ENCODE measurements around the gene SAP130. TPM values are rescaled to one million over a fixed set of nuclear protein-coding genes. Genes with fewer than 3 reads are reported as not detected.

Gene SAP130
- total RNA-seq, 1 donor from 2014 or later, result 27.1 TPM

DNA sequence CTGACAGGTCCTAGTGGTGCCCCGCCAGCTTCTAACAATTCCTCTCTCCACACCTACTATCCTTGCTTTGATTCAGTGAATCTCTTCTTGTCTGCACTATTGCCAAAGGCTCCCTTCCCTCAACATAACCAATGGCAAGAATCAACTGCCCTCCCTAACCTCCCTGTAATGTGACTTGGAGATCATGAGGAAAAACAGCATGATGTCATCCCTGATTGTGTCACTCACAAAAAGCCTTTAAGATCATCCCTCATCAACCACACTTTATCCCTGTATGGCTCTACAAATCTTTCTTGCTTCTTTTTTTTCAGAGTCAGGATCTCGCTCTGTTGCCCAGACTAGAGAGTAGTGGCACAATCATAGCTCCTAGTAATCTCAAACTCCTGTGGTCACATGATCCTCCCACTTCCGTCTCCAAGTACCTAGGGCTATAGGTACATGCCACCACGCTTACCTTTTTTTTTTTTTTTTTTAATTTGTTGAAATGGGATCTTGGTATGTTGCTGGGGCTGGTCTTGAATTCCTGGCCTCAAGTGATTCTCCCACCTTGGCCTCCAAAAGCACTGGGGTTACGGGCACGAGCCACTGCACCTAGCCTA lies 19.7 kb downstream of the SAP130 start:
- H3K36me3 Mint-ChIP-seq (ENCODE audit: low read depth), result peaks cover 88% of the 10 kb centered on the region

DNA sequence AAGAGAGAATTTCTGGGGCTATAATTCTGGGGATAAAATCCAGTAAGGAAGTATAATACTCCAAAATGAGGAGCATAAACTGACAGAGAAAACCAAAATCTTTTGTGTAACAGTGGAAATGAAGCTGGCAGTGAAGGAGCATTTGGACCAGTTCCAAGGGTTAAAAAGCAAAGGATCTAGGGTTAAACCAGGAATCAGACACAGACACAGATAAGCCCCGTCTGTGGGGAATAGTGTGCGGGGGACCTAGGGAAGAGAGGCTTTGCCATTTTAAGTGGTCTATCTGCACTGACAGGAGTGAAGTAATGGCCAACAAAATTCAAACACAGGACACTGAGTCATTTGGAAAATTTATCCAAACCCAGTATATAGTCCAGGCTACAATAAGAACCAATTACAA lies 23.4 kb downstream of the SAP130 start:
- ATAC-seq (ENCODE audit: low read depth), result no peak
- no peak for DNase-seq
- Mint-ChIP-seq H3K36me3 (ENCODE audit: low read depth) (peaks cover 83% of the 10 kb centered on the region), H3K27me3 (no peaks in the 10 kb centered on the region), H3K27ac (no peak overlapping the region), H3K4me1 (no peaks in the 10 kb centered on the region), H3K9me3 (no peaks in the 10 kb centered on the region), H3K4me3 (no peak overlapping the region)
- TF ChIP-seq, protein P1, sequence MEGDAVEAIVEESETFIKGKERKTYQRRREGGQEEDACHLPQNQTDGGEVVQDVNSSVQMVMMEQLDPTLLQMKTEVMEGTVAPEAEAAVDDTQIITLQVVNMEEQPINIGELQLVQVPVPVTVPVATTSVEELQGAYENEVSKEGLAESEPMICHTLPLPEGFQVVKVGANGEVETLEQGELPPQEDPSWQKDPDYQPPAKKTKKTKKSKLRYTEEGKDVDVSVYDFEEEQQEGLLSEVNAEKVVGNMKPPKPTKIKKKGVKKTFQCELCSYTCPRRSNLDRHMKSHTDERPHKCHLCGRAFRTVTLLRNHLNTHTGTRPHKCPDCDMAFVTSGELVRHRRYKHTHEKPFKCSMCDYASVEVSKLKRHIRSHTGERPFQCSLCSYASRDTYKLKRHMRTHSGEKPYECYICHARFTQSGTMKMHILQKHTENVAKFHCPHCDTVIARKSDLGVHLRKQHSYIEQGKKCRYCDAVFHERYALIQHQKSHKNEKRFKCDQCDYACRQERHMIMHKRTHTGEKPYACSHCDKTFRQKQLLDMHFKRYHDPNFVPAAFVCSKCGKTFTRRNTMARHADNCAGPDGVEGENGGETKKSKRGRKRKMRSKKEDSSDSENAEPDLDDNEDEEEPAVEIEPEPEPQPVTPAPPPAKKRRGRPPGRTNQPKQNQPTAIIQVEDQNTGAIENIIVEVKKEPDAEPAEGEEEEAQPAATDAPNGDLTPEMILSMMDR (IDR thresholded peaks at IDR 0.05), result no peak
- POLR2A ChIA-PET, result interaction anchor here (0.6 kb wide), 1 partner anchor 127 kb away, joined by 5 read pairs; no protein-coding TSS in a partner anchor
- intact Hi-C loops (cut with micrococcal nuclease), result no loop called here
- CTCF ChIA-PET, result no interaction called here

More for the DNA sequence above, 19.7 kb downstream of the SAP130 start:
- no peak overlapping the region for H3K4me3 Mint-ChIP-seq
- no peak for ATAC-seq (ENCODE audit: low read depth)
- H3K27ac Mint-ChIP-seq, result no peak overlapping the region
- CTCF ChIA-PET, result no interaction called here
- TF ChIP-seq, protein P1 (IDR thresholded peaks at IDR 0.05), result no peak
- POLR2A ChIA-PET, result no interaction called here
- DNase-seq, result no peak
- H3K4me1 Mint-ChIP-seq, result no peaks in the 10 kb centered on the region
- no peaks in the 10 kb centered on the region for H3K9me3 Mint-ChIP-seq
- intact Hi-C loops (cut with micrococcal nuclease), result no loop called here
- H3K27me3 Mint-ChIP-seq, result no peaks in the 10 kb centered on the region

DNA sequence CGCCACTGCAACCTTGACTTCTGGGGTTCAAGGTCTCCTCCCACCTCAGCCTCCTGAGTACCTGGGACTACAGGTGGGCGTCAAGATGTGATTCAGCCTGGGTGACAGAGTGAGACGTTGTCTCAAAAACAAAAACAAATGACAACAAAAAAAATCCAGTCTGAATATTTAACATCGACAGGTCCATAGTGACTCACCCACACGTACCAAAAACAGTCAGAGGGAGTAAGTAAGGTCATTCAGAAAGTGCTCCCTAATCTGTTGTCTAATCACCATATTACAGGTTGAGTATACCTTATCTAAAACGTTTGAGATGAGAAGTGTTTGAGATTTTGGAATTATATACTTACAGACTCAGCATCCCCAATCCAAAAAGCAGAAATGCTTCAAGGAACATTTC lies 24.4 kb downstream of the SAP130 start:
- ChIA-PET POLR2A (interaction anchor here (0.6 kb wide), 2 partner anchors 21 to 112 kb away, joined by 4 to 5 read pairs; no protein-coding TSS in a partner anchor), CTCF (no interaction called here)
- Mint-ChIP-seq H3K36me3 (ENCODE audit: low read depth) (peaks cover 84% of the 10 kb centered on the region), H3K4me3 (no peak overlapping the region), H3K27ac (no peak overlapping the region), H3K27me3 (no peaks in the 10 kb centered on the region), H3K9me3 (no peaks in the 10 kb centered on the region), H3K4me1 (no peaks in the 10 kb centered on the region)
- DNase-seq, result no peak
- no peak for ATAC-seq (ENCODE audit: low read depth)
- intact Hi-C loops (cut with micrococcal nuclease), result no loop called here
- TF ChIP-seq, protein P1 (IDR thresholded peaks at IDR 0.05), result no peak

DNA sequence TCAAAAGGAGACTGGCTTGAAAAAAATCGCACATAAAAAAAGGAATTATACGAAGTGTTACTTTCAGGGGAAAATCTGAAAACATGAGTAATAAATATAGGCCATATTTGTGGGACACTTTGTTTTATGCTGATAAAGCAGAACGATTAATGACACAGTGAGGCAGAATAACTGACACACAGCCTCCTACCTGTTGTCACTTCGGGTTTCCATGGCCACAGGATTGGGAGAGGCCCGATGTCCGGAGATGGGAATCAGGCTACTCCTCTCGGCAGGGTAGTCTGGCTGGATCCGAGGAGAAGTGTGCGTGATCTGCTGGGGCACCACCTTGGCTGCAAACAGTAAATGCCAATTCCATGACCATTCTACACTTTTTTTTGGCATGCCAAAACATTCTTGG lies 31.7 kb downstream of the SAP130 start:
- Mint-ChIP-seq H3K4me3 (no peak overlapping the region), H3K27me3 (no peaks in the 10 kb centered on the region), H3K27ac (no peak overlapping the region), H3K9me3 (no peaks in the 10 kb centered on the region), H3K4me1 (no peaks in the 10 kb centered on the region), H3K36me3 (ENCODE audit: low read depth) (peaks cover 79% of the 10 kb centered on the region)
- ATAC-seq (ENCODE audit: low read depth) (no peak), DNase-seq (no peak)
- TF ChIP-seq, protein P1 (IDR thresholded peaks at IDR 0.05), result no peak
- ChIA-PET POLR2A (no interaction called here), CTCF (no interaction called here)
- intact Hi-C loops (cut with micrococcal nuclease), result no loop called here

DNA sequence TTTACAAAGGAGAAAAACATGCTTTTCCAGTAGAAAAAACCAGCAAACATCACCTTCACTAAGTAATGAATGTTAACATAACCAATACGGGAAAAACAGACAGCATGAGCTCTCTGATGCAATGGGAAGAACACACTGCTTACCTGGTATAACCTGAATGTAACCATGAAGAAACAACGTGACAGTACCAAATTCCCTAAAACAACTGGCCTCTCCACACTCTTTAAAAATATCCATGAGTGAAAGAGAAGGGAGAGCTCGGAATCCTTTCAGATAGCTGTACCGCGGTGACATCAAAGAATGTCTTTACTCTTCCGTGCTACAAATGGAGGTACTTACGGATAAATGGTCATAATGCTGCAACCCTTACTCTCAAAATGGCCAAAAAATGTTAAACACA lies 32.1 kb downstream of the SAP130 start:
- H3K9me3 Mint-ChIP-seq, result no peaks in the 10 kb centered on the region
- intact Hi-C loops (cut with micrococcal nuclease), result no loop called here
- H3K27me3 Mint-ChIP-seq, result no peaks in the 10 kb centered on the region
- ATAC-seq (ENCODE audit: low read depth), result no peak
- no peaks in the 10 kb centered on the region for H3K4me1 Mint-ChIP-seq
- no peak overlapping the region for H3K27ac Mint-ChIP-seq
- no peak overlapping the region for H3K4me3 Mint-ChIP-seq
- TF ChIP-seq, protein P1 (IDR thresholded peaks at IDR 0.05), result no peak
- peaks cover 75% of the 10 kb centered on the region for H3K36me3 Mint-ChIP-seq (ENCODE audit: low read depth)
- ChIA-PET POLR2A (no interaction called here), CTCF (no interaction called here)
- no peak for DNase-seq
